ENCODE data around the gene GAS5. TPM values are rescaled to one million over a fixed set of nuclear protein-coding genes. Genes with fewer than 3 reads are reported as not detected.
"Not testable (repeated sequence)": the region's sequence is repeated elsewhere in the genome, so short reads cannot be mapped to it uniquely, and the experiment has no call there.

GAS5 gene
- polyA plus RNA-seq, 1 of the 3 experiments (the other 2 are of a cell fraction) = 961 TPM

GRCh38 chr1:173886746-173887611 lies 19.2 kb upstream of the GAS5 start:
- Histone ChIP-seq H3K36me3 (replicated peaks in 1 of 2; ENCODE audit: control insufficient read depth in 1 of 2, insufficient read depth in 2 of 2, low read length in 1 of 2) (peaks cover 38 to 51% of the 10 kb centered on the region in 2 experiments), H3F3A (replicated peaks; ENCODE audit: insufficient read depth) (no peaks in the 10 kb centered on the region), H3K4me3 (ENCODE audit: low read depth in 2 of 2, low read length in 1 of 2) (no peak overlapping the region), H3K4me1 (ENCODE audit: control insufficient read depth in 1 of 2, insufficient read depth in 2 of 2, low read depth in 1 of 2, low read length in 1 of 2) (no peaks in the 10 kb centered on the region), H3K27me3 (ENCODE audit: insufficient read depth) (no peaks in the 10 kb centered on the region), H3K27ac (ENCODE audit: low read depth in 2 of 2, low read length in 1 of 2) (no peak overlapping the region), H4K20me1 (ENCODE audit: insufficient read depth) (no peaks in the 10 kb centered on the region), H3K79me2 (ENCODE audit: insufficient read depth) (peaks cover 3% of the 10 kb centered on the region; the same call in 1 of the 2 replicates), H3K9me2 (no peaks in the 10 kb centered on the region), H3K9ac (no peak overlapping the region), H2AFZ (ENCODE audit: low read depth) (no peak overlapping the region), H3K9me3 (no peaks in the 10 kb centered on the region), H3K4me2 (no peak overlapping the region)
- ChIA-PET CTCF (no interaction called here), POLR2A (interaction anchor here (1.5 kb wide), 1 partner anchor 19 kb away, joined by 5 read pairs; the partner anchor contains the start of gene ZBTB37)
- DNase-seq = no peak
- WGBS (ENCODE audit: low lambda C conversion rate) = 88% methylated on average over 4 of the region's 4 CpGs
- TF ChIP-seq YY1 (IDR thresholded peaks at IDR 0.05; ENCODE audit: low read depth) (no peak), ZBTB33 (IDR thresholded peaks at IDR 0.05; ENCODE audit: borderline replicate concordance, low read depth) (no peak), EP300 (IDR thresholded peaks at IDR 0.05; ENCODE audit: borderline replicate concordance in 1 of 2, low read depth in 1 of 2, low read length in 1 of 2) (no peak), TEAD4 (IDR thresholded peaks at IDR 0.05; ENCODE audit: borderline replicate concordance, insufficient read depth) (no peak), TCF12 (IDR thresholded peaks at IDR 0.05) (no peak), ELF1 (IDR thresholded peaks at IDR 0.05) (no peak), GATA2 (CRISPR knock-in tag; IDR thresholded peaks at IDR 0.05) (no peak), FOXJ3 (CRISPR knock-in tag; IDR thresholded peaks at IDR 0.05) (no peak), NFIC (IDR thresholded peaks at IDR 0.05; ENCODE audit: borderline replicate concordance) (no peak), RAD21 (IDR thresholded peaks at IDR 0.05; ENCODE audit: low read length) (no peak), SIN3A (IDR thresholded peaks at IDR 0.05; ENCODE audit: borderline replicate concordance, low read depth, low read length) (no peak), FOSL2 (IDR thresholded peaks at IDR 0.05; ENCODE audit: borderline replicate concordance, low read depth) (no peak)

- H3K9me3 ChIP-seq = no peaks in the 10 kb centered on the region
- no peaks in the 10 kb centered on the region for H3K4me1 ChIP-seq (ENCODE audit: control insufficient read depth in 1 of 2, insufficient read depth in 2 of 2, low read depth in 1 of 2, low read length in 1 of 2)
- POLR2A ChIA-PET = no interaction called here
- WGBS (ENCODE audit: low lambda C conversion rate) = 93% methylated on average over 5 of the region's 5 CpGs
- TF ChIP-seq SMC3 (IDR thresholded peaks at IDR 0.05; ENCODE audit: low read depth, low read length) = no peak
- H2AFZ ChIP-seq (ENCODE audit: low read depth) = no peak overlapping the region
- DNase-seq = no peak
- H3K79me2 ChIP-seq (ENCODE audit: insufficient read depth) = peaks cover 3% of the 10 kb centered on the region; the same call in 1 of the 2 replicates
- H3K27ac ChIP-seq (ENCODE audit: low read depth in 2 of 2, low read length in 1 of 2) = no peak overlapping the region
- H3K9ac ChIP-seq = no peak overlapping the region
- CTCF ChIA-PET = no interaction called here
- no peaks in the 10 kb centered on the region for H3F3A ChIP-seq (replicated peaks; ENCODE audit: insufficient read depth)
- H3K9me2 ChIP-seq = no peaks in the 10 kb centered on the region
- no peak overlapping the region for H3K4me2 ChIP-seq
- H4K20me1 ChIP-seq (ENCODE audit: insufficient read depth) = no peaks in the 10 kb centered on the region
- H3K4me3 ChIP-seq (ENCODE audit: low read depth in 2 of 2, low read length in 1 of 2) = no peak overlapping the region
- no peaks in the 10 kb centered on the region for H3K27me3 ChIP-seq (ENCODE audit: insufficient read depth)
- H3K36me3 ChIP-seq (replicated peaks in 1 of 2; ENCODE audit: control insufficient read depth in 1 of 2, insufficient read depth in 2 of 2, low read length in 1 of 2) = peaks cover 41 to 49% of the 10 kb centered on the region in 2 experiments
These were observed 16.9 kb upstream of the GAS5 start for GRCh38 chr1:173884701-173885100.

GRCh38 chr1:173881117-173881516 lies 13.3 kb upstream of the GAS5 start:
- H3K27me3 ChIP-seq (ENCODE audit: insufficient read depth); H3K27ac ChIP-seq (ENCODE audit: low read depth in 2 of 2, low read length in 1 of 2); H3K9me2 ChIP-seq; H3F3A ChIP-seq (replicated peaks; ENCODE audit: insufficient read depth); H4K20me1 ChIP-seq (ENCODE audit: insufficient read depth); H3K79me2 ChIP-seq (ENCODE audit: insufficient read depth); H3K4me3 ChIP-seq (ENCODE audit: low read depth in 2 of 2, low read length in 1 of 2); H3K9me3 ChIP-seq; H3K4me1 ChIP-seq (ENCODE audit: control insufficient read depth in 1 of 2, insufficient read depth in 2 of 2, low read depth in 1 of 2, low read length in 1 of 2); CTCF ChIA-PET; H2AFZ ChIP-seq (ENCODE audit: low read depth); DNase-seq; H3K4me2 ChIP-seq; H3K9ac ChIP-seq; POLR2A ChIA-PET: not testable (repeated sequence)
- WGBS (ENCODE audit: low lambda C conversion rate) = 89% methylated on average over 4 of the region's 4 CpGs
- H3K36me3 ChIP-seq (replicated peaks in 1 of 2; ENCODE audit: control insufficient read depth in 1 of 2, insufficient read depth in 2 of 2, low read length in 1 of 2) = peaks cover 34 to 48% of the 10 kb centered on the region in 2 experiments

All from SK-N-SH (cell line).